ENCODE results near the gene SLC16A3.

Gene SLC16A3

GRCh38 chr17:82221341-82221902 lies 7.4 kb upstream of the SLC16A3 start:
- DNase-seq (ENCODE audit: insufficient read length, low spot score), result no peak
- no peak for FAIRE-seq

- FAIRE-seq (no peak), DNase-seq (ENCODE audit: insufficient read length, low spot score) (no peak)
Observed at GRCh38 chr17:82222816-82223215, 6.0 kb upstream of the SLC16A3 start.

DNA sequence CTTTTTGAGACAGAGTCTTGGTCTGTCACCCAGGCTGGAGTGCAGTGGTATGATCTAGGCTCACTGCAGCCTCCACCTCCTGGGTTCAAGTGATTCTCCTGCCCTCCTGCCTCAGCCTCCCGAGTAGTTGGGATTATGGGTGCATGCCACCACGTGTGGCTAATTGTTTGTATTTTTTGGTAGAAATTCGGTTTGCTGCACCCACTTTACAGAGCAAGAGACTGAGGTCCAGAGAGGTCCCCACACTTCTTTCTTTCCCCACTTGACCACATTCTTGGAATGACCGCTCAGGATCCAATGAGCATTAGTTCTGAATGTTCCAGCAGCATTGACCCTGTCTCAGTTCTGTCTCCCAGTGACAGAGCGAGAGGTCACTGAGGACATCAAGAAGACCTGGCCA lies 5.3 kb upstream of the SLC16A3 start:
- DNase-seq (ENCODE audit: insufficient read length, low spot score) (no peak), FAIRE-seq (no peak)

- no peak for FAIRE-seq
Observed at GRCh38 chr17:82224666-82225065, 4.2 kb upstream of the SLC16A3 start.

DNA sequence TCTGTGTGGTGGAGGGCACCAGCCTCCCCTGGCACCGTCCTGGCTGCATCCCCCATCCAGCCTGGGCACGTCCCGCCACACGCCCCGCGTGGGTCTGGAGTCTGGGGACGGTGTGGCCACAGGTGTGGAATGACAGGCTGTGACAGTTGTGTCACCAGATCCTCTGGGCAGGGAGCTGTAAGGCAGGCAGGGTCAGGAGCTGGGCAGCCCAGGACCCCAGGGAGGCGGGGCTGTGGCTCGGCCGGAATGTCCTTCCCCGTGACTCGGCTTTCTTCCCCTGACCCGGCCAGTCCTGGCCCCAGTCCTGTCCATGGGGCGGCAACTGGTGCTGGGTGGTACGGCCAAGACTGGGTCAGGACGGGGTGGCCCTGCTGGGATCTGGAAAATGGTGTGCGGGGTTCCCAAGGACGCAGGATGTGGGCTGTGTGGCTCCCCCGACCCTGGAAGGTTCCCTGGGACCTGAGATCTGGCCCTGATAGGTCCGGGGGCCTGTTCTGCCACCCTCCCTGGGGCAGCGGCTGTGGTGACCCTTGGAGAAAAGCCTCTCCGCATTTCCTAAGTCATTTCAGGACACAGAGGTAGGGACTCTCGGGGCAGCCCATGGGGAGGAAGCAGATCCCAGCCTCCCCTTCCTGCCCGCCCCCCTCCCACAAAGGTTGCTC lies 3.3 kb upstream of the SLC16A3 start:
- DNase-seq (ENCODE audit: insufficient read length, low spot score) (no peak), FAIRE-seq (no peak)

More at GRCh38 chr17:82224666-82225065, 4.2 kb upstream of the SLC16A3 start:
- DNase-seq (ENCODE audit: insufficient read length, low spot score), result no peak

- DNase-seq (ENCODE audit: insufficient read length, low spot score) (no peak), FAIRE-seq (no peak)
Observed at GRCh38 chr17:82226146-82226808, 2.6 kb upstream of the SLC16A3 start.

GRCh38 chr17:82226809-82227628 lies 1.8 kb upstream of the SLC16A3 start:
- no peak for FAIRE-seq
- no peak for DNase-seq (ENCODE audit: insufficient read length, low spot score)

DNA sequence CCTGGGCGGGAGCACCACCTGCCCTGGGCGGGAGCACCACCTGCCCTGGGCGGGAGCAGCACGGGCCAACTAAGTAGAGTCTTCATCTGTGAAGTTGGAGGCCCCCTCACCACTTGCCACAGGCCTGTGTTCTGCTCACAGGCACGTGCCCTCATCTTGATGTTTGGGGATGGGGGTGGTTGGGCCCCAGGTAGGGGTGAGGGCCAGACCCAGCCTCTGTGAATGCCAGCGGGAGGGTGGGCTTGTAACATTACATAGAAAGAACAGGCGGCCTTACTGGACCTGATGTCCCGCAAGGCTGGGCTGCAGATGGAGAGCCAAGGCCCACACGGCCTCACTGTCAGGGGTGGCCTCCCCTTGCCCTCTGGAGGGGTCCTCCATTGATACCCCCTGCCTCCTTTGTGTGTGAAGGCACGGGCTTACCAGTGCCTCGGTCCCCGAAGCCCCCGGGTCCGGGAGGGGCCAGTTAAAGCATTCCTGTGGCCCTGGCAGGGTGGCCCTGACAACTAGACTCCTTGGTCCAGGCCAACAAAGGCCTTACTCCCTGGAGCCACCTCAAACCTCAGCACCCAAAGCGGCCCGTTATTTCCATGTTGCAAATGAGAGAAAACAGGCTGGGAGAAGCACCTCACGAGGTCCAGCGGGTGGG lies 1.1 kb upstream of the SLC16A3 start:
- no peak for DNase-seq (ENCODE audit: insufficient read length, low spot score)

GRCh38 chr17:82228278-82228841 lies 482 bp upstream of the SLC16A3 start:
- DNase-seq (ENCODE audit: insufficient read length, low spot score) (no peak), FAIRE-seq (no peak)

More for the DNA sequence above, 1.1 kb upstream of the SLC16A3 start:
- FAIRE-seq, result no peak

- FAIRE-seq, result no peak
- no peak for DNase-seq (ENCODE audit: insufficient read length, low spot score)
Observed at GRCh38 chr17:82229698-82230608, 1.1 kb downstream of the SLC16A3 start.

- FAIRE-seq (no peak), DNase-seq (ENCODE audit: insufficient read length, low spot score) (no peak)
Observed at GRCh38 chr17:82230609-82231311, 1.9 kb downstream of the SLC16A3 start.

DNA sequence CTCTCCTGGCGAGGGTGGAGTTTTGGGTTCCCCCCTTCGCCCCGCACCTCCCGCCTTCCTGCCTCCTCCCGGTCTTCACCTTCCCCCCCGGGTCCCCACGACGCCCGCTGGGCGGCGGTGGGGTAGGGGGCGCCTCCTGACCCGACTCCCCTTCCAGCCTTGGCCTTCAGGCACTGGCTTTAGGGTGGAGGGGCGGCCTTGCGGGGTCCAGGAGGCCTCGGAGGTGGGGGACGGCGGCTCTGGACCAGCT lies 2.4 kb downstream of the SLC16A3 start:
- no peak for DNase-seq (ENCODE audit: insufficient read length, low spot score)
- FAIRE-seq, result no peak

- DNase-seq (ENCODE audit: insufficient read length, low spot score) (no peak), FAIRE-seq (no peak)
Observed at GRCh38 chr17:82231562-82232321, 2.9 kb downstream of the SLC16A3 start.

- DNase-seq (ENCODE audit: insufficient read length, low spot score) (no peak), FAIRE-seq (no peak)
Observed at GRCh38 chr17:82232322-82232820, 3.5 kb downstream of the SLC16A3 start.

- DNase-seq (ENCODE audit: insufficient read length, low spot score) (no peak), FAIRE-seq (no peak)
Observed at GRCh38 chr17:82232876-82233785, 4.3 kb downstream of the SLC16A3 start.

DNA sequence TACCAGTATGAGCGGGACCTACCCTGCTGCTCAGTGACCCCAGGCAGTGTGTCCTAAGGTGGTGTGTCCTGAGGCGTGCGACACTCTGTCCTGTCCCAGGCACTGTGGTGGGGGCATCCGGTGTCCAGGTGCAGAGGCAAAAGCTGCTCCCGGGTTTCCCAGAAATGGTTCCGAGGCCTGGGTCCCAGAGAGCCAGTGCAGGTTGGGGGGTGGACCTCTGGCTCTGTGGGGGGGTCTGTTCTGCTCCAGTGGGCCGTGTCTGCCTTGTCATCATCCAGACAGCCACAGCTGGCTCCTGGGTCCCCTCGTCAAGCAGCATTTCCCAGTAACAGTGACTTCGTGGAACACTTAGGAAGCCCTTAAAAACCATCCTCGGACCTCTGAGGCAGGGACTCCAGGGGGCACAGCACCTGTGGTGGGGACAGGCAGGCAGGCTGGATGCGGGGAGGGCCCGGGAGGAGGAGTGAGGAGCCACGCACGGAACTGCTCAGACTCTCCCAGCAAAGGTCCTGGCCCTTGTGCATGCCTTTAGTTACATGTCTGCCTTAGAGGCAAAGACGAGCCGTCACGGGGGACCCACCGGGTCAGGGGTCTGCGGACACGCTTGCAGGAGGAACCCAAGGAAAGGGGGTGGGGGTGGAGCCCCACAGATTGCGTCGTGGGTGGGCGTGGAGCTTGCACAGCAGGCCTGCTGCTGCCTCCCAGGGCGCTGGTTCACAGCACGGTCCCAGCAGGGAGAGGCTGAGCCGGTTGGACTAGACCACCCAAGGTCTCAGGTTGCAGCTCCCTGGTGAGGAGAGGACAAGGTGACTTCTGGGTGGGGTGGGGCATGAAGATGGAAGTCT lies 5.6 kb downstream of the SLC16A3 start:
- DNase-seq (ENCODE audit: insufficient read length, low spot score) (no peak), FAIRE-seq (no peak)

Measured in HTR-8/SVneo (cell line).